Fibroblast of upper back skin (primary cell): Measurements from ENCODE around the gene CYP2A6.
A peak's percentile ranks its signal among the peaks of the same experiment; 100 is the strongest.
"Not testable (repeated sequence)": the region's sequence is repeated elsewhere in the genome, so short reads cannot be mapped to it uniquely, and the experiment has no call there.

Experiments
- DNase-seq: peaks from one replicate; pipeline ENCODE4 v3.0.0-alpha.2; 2013

CYP2A6 gene

GRCh38 chr19:40815223-40815622 lies 35.0 kb downstream of the CYP2A6 start:
- DNase-seq = no peak

DNA sequence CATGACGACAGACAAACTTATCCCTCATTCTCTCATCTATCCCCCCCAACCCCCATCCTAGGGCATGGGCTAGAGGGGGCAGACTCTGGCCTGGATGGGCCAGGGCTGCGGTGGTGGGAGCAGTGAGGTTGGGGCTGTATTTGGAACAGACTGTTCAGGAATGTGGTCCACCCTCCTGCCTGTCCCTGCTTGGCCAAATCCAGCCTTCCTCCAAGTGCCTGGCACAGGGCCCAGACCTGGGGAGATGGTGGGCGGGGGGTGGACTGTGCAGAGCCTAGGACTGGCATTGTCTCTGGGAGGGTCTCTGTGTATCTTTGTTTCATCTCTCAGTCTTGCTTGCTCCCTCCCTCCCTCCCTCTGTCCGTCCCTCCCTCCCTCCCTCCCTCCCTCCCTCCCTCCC lies 37.1 kb downstream of the CYP2A6 start:
- peak; percentile 24 for DNase-seq

- DNase-seq = not testable (repeated sequence)
Observed at GRCh38 chr19:40812571-40812970, 37.7 kb downstream of the CYP2A6 start.

GRCh38 chr19:40811478-40812341 lies 38.5 kb downstream of the CYP2A6 start:
- DNase-seq = no peak

DNA sequence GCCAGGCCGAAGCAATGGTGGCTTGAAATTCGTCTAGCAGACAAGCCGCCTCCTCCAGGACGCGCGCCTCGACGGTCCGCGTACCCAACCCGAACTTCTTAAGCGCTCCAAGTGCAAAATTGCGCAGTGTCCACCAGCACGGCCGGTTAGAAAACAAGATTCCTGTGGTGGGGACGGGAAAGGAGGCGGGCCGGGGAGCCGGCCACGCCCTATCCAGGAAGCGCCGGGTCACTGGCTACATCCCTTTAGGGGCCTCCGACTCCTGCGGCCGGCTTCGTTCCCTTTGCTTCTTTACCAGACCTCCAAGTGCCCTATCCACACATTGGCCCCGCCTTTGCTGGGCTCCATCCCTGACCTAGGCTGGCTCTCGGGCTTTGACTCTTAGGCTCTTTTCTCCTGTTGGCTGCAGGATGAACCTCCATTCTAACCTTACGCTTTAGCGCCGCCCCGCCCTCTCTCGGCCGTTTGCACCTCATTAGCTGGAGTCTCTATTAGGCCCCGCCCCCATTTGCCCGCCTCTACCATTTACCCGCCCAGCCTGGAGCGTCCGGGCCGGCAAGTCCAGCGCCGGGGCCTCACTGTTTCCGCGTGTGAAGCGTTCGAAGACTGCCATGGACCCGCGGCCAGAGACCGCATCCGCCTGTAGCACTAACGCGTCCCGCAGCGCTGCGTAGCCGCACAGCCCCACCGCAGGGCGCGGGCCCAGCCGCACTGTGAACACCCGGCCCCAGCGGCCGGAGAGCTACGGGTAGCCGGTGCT lies 39.4 kb downstream of the CYP2A6 start:
- peak; percentile 69 for DNase-seq

DNA sequence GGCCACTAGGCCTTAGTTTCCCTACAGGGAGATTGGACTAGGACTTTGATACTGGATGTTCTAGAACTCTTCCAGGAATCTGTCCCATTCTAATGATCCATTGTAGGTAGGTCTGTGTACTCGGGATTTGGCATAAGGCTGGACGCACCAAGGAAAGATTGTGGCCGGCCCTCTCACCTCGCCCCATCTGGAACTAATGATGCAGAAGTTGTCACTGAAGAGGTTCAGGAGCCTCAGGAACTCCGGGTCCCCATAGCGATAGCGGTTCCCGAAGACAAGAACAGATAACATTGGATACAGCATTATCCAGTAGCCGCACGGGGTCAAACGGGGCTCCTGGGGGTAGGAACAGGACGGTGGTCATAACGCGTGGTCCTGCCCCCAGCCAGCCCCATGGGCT lies 40.1 kb downstream of the CYP2A6 start:
- DNase-seq = no peak

GRCh38 chr19:40809358-40810086 lies 40.7 kb downstream of the CYP2A6 start:
- DNase-seq = no peak

- no peak for DNase-seq
Observed at GRCh38 chr19:40808497-40808896, 41.8 kb downstream of the CYP2A6 start.

GRCh38 chr19:40808021-40808325 lies 42.3 kb downstream of the CYP2A6 start:
- no peak for DNase-seq

- no peak for DNase-seq
Observed at GRCh38 chr19:40807147-40808020, 42.9 kb downstream of the CYP2A6 start.

- peak; percentile 96 for DNase-seq
Observed at GRCh38 chr19:40806423-40807146, 43.7 kb downstream of the CYP2A6 start.

DNA sequence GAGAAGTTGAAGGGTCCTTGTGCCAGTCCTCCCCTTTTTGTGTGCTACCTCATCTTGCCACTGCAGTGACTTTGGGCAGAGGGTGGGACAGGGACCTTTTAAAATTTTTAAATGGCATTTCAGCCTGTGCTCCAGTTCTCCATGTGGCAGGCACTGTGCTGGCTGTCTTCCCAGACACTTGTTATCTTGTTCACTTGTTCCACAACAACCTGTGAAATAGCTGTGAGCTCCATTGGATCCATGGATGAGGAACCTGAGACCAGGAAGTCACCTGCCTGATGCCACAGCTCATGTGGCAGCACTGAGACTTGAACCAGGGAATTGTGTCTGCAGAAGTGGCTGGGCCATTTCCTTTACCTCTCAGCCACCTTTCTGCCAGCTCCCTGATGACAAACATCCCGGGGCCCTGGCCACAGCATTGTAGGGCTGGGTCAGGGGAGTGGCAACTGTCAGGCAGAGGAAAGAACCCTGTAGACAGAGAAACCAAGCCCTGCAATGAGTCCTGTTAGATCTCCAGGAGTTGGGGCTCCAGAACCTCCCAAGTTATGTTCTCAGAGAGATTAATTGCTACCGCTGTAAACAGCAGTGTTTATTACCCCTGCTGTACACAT lies 44.9 kb downstream of the CYP2A6 start:
- DNase-seq = no peak

DNA sequence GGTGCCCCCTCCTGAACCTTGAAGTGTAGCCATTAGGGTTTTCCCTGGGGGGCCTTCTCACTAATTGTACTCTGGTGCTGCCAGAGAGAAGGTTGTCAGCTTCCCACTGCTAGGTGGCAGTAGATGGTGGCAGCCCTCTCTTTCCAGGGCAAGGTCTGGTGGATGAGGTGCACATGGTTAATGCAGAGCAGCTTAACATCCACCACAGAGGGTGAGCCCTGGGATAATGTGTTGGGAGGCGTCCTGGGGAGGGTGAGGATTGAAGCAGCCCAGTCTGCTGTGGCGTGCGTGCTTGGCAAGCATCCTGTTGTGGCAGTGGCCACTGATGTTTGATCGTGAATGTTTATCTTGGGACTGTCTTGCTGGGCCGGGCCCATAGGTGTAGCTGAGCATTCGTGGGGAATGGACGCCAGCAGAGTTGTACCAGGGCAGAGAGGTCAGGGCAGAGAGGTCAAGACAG lies 45.4 kb downstream of the CYP2A6 start:
- no peak for DNase-seq

- no peak for DNase-seq
Observed at GRCh38 chr19:40803857-40804782, 46.1 kb downstream of the CYP2A6 start.

- no peak for DNase-seq
Observed at GRCh38 chr19:40803170-40803856, 46.9 kb downstream of the CYP2A6 start.

DNA sequence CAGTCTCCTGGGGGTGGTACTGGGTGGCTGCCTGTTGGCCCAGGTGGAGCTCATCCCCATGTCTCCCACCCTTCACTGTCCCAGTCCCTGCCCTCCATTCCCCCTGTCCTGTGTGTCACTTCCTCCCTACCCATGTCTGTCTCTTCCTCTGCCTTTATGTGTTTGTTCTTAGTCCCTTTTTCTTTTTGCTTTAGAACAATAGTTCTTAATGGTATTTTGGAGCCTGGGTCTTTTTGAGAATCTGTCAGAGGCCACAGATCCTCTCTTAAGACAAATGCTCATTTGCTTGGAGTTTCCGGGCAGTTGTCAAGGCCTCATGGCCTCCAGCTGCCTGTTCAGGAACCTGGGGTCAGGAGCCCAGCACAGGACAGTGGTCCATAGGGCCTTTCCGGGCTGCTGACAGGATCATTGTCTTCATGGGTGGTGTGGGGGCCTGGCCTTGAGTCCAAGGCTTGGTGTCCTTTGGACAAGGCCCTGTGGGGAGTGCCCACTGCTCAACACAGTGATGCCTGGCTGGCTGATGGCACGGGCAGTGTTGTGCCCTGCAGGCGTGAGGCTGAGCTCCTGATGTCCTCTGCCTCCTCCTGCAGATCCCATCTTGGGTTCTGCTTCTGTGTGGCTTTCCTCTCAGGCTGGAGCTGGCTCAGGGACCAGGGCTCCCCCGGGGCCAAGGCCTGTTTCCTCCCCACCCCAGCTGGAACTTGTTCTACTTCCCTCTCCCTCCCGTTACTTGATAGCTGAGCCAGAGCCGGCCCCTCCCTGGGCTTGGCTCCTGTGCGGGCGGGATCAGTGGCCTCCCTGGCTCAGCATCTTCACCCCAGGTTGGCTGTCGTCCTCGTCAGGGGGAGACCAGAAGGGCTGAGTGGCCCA lies 47.7 kb downstream of the CYP2A6 start:
- no peak for DNase-seq

- no peak for DNase-seq
Observed at GRCh38 chr19:40801426-40802299, 48.6 kb downstream of the CYP2A6 start.

DNA sequence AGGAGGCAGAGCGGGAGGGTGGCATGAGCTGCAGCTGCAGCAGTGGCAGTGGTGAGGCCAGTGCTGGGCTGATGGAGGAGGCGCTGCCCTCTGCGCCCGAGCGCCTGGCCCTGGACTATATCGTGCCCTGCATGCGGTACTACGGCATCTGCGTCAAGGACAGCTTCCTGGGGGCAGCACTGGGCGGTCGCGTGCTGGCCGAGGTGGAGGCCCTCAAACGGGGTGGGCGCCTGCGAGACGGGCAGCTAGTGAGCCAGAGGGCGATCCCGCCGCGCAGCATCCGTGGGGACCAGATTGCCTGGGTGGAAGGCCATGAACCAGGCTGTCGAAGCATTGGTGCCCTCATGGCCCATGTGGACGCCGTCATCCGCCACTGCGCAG lies 49.3 kb downstream of the CYP2A6 start:
- DNase-seq = no peak
